DMS 273 (cell line): ENCODE measurements around the gene CLRN1.

ENCODE experiments used
- DNase-seq: peaks from one replicate; lab custom pipeline; 2025; ENCODE audit not compliant: unreplicated experiment; lab: John Stamatoyannopoulos, UW

CLRN1 gene

DNA sequence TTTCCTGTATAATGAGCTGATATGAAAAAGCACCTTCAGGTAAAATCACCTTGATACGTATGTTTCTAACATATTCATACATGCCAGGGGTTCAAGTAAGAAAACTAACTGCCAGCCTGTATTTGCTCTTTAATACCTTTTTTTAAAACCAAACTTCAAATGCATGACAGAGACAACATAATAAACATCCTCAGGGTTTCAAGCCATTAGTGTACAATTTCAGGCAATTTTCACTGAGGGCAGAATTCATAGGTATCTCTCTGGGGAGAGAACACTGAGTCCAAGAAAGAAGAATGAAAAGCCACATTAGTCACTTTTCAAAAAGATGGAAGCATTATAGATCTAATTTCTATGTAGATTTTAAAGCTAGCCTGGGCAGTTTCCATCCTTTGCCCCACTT lies 94.2 kb downstream of the CLRN1 start:
- no peak for DNase-seq

DNA sequence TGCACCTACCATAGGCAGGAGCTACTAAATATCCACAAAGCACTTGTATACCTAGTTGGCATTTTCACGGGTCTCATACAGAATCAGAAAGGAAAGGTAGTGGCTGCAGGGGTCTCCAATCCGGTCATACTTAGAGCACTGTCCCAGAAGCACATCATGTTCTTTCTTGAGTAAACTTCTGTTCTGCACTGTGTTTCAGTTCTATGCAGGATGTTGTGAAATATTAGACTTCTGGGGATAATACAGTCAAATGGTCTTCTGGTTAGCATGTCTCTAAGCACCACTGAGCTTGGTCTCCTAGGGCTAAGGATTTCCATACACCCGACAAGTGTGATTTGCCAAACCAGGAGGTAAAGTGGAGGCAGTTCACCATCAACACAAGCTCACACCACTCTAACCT lies 95.2 kb downstream of the CLRN1 start:
- DNase-seq, result no peak

DNA sequence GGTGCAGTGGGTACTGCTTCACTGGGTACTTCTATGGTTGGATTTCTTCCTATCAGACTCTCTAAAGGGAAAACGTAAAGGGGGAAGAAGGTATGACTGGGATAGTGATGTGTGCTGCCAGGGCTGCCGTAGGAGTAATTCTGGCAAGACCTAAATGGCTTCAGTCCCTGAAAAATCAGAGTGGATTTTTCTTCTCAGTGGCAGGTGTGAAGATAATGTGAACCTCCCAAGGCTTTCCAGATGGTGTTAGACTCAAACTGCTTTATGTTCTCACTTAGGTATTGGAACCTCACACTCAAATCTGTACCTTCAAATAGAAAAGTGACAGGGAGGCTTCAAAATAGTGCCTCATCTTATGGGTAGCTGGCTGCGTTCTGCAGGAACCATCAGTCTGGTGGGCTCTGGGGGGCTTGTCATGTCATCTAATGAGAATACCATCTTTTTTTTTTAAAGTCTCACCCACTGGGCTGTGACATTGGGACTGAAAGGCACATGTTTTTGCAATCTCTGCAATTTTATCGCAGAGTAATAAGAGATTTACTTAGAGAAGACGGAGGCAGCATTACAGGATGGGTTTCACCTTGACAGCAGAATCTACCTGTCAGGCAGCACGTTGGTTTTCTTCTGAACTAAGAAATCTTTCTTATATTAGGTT lies 95.8 kb downstream of the CLRN1 start:
- no peak for DNase-seq
